Activated CD4-positive, alpha-beta T cell treated with anti-CD3 and anti-CD28 coated beads for 48 hours (primary cell): ENCODE data around the gene TOP2B.

Experiments used
- DNase-seq: peaks from one replicate; pipeline ENCODE4 v3.0.0-alpha.2; 2020

TOP2B gene, protein sequence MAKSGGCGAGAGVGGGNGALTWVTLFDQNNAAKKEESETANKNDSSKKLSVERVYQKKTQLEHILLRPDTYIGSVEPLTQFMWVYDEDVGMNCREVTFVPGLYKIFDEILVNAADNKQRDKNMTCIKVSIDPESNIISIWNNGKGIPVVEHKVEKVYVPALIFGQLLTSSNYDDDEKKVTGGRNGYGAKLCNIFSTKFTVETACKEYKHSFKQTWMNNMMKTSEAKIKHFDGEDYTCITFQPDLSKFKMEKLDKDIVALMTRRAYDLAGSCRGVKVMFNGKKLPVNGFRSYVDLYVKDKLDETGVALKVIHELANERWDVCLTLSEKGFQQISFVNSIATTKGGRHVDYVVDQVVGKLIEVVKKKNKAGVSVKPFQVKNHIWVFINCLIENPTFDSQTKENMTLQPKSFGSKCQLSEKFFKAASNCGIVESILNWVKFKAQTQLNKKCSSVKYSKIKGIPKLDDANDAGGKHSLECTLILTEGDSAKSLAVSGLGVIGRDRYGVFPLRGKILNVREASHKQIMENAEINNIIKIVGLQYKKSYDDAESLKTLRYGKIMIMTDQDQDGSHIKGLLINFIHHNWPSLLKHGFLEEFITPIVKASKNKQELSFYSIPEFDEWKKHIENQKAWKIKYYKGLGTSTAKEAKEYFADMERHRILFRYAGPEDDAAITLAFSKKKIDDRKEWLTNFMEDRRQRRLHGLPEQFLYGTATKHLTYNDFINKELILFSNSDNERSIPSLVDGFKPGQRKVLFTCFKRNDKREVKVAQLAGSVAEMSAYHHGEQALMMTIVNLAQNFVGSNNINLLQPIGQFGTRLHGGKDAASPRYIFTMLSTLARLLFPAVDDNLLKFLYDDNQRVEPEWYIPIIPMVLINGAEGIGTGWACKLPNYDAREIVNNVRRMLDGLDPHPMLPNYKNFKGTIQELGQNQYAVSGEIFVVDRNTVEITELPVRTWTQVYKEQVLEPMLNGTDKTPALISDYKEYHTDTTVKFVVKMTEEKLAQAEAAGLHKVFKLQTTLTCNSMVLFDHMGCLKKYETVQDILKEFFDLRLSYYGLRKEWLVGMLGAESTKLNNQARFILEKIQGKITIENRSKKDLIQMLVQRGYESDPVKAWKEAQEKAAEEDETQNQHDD (N-terminal part only)

DNA sequence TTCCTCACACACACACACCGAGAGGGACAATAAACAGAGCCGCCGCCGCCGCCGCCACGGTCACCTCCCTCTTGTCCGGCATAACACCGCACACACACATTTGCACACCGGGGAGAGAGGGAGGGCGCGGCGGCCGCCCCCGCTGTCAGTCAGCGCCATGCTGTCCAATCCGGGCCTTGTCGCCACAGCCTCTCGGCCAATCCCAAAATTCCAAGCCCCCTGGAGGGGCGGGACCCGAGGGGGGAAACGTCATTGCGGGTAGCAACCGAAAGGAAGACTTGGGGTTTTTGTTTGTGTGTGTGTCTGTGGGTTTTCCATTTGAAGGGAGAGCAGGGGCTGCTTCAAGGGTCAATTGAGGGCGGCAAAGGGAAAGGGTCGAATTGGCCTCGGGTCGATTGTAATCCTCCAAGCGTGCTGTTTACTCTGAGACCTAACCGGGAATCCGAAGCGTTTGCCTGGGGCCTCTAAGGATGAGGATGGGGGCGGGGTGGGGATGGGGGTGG is at the start of gene TOP2B:
Gene TOP2B, minus strand, starts transcription at position 96 of the 503 bp plus-strand sequence. CDS start 610 bp downstream, outside the sequence.
- peak; percentile 96 for DNase-seq

DNA sequence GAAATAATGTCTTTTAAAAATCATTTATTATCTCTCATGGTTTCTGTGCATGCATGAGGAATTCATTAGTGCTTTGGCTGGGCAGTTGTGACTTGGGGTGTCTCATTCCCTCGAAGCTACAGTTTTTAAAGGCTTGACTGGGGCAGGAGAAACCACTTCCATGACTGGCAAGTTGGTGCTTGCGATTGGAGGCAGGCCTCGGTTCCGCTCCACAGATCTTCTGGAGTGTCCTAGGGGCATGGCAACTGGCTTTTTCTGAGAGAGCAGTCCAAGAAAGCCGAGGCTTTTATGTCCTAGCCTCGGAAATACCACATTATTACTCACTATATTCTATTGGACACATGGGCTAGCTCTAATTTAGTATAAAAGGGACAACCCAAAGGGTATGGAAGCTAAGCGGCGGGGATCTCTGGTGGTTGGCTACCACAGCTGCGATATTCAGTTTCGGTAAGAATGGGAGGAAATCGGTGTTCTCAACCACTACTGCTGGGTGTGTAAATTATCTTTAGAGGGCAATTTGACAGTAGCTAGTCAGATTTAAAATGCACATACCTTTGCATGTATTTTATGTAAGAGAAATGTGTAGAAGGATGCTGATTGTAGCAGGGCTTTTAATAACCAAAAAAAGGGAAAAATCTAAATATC is 48.8 kb upstream of the TOP2B start:
- DNase-seq: no peak

- no peak for DNase-seq
Measured at GRCh38 chr3:25711090-25711489, 46.4 kb upstream of the TOP2B start.

DNA sequence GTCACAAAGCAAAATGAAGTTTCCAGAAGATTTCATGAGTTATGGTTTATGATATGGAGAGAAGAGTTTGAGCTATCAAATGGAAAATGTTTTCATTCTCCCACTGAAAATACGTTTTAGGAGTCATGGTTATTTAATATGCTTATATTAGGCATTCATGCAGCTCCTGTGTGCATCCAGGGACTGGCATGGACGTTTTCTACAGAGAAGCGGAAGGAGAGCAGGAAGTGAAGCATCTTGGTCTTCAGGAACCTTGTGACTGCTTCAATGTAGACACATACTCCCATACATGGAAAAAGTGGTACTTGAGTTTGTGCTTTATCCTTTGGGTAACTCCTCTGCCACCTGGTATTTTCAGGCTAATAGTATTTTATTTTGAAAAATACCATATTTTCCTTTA is 43.3 kb upstream of the TOP2B start:
- DNase-seq: no peak

GRCh38 chr3:25707268-25707926 is 42.7 kb upstream of the TOP2B start:
- no peak for DNase-seq

DNA sequence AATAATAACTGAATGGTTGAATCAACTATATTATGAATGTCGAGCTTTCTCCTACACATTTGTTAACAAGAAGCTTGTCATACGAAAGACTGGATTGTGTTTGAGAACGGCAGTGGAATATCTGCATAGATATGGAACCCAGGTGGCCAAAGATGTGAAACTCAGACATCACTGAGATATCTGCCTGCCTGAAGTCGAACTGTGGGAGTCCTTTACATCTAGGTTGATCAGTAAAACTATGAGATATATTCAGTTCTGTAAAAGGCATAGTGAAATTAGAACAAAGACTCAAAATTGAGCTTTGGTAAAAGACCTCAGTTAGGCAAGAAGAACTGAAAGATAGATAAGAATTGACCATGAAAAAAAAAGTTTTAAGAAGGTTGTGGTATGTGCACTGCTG is 41.5 kb upstream of the TOP2B start:
- DNase-seq: no peak

GRCh38 chr3:25697553-25697952 is 32.8 kb upstream of the TOP2B start:
- no peak for DNase-seq

GRCh38 chr3:25695731-25696420 is 31.2 kb upstream of the TOP2B start:
- DNase-seq: no peak

DNA sequence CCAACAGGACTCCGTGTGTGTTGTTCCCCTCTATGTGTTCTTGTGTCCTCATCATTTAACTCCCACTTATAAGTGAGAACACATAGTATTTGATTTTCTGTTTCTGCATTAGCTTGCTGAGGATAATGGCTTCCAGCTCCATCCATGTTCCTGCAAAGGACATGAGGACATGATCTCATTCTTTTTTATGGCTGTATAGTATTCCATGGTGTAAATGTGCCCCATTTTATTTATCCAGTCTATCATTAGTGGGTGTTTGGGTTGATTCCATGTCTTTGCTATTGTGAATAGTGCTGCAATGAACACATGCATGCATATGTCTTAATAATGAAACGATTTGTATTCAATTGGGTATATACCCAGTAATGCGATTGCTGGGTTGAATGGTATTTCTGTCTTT is 28.5 kb upstream of the TOP2B start:
- DNase-seq: no peak

- DNase-seq: no peak
Measured at GRCh38 chr3:25692341-25692740, 27.6 kb upstream of the TOP2B start.

GRCh38 chr3:25690768-25691533 is 26.2 kb upstream of the TOP2B start:
- no peak for DNase-seq

- DNase-seq: no peak
Measured at GRCh38 chr3:25689226-25689625, 24.5 kb upstream of the TOP2B start.

- no peak for DNase-seq
Measured at GRCh38 chr3:25687742-25688141, 23.0 kb upstream of the TOP2B start.

DNA sequence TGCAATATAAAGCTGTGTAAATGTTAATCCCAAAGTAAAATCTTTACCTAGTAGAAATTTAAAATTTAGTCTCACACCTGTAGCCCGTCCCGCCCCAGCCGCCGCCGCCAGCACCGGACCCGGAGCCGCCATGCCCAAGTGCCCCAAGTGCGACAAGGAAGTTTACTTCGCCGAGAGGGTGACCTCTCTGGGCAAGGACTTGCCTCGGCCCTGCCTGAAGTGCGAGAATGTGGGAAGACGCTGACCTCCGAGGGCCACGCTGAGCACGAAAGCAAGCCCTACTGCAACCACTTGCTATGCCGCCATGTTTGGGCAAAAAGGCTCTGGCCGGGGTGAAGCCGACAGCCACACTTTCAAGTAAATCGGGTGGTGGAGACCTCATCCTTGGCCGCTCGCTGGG is 22.1 kb upstream of the TOP2B start:
- DNase-seq: no peak

DNA sequence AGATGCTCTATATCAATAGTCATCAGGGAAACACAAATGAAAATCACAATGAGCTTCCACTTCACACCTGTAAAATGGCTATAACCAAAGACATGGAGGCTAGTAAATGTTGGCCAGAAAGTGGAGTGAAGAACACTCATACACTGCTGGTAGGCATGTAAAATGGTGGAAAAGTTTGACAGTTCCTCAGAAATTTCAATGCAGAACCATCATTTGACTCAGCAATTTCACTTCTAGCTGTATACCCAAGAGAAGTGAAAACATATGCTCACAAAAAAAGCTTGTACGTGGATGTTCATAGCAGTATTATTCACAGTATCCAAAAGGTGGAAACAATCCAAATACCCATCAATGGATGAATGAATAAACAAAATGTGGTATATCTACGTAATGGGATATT is 19.2 kb upstream of the TOP2B start:
- DNase-seq: no peak

DNA sequence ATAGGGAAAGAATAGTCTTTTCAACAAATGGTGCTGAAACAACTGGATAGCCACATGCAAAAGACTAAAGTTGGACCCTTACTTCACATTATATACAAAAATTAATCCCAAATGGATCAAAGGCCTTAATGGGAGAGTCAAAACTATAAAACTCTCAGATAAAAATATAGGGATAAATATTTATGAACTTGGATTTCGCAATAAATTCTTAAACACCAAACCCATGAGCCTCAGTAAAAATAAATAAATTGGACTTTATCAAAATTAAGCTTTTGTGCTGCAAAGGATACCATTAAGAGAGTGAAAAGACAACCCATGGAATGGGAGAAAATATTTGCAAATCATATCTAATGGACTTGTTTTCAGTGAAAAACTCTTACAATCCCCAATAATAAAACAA is 18.7 kb upstream of the TOP2B start:
- DNase-seq: no peak

GRCh38 chr3:25679642-25680302 is 15.1 kb upstream of the TOP2B start:
- no peak for DNase-seq

GRCh38 chr3:25679166-25679565 is 14.5 kb upstream of the TOP2B start:
- DNase-seq: no peak

DNA sequence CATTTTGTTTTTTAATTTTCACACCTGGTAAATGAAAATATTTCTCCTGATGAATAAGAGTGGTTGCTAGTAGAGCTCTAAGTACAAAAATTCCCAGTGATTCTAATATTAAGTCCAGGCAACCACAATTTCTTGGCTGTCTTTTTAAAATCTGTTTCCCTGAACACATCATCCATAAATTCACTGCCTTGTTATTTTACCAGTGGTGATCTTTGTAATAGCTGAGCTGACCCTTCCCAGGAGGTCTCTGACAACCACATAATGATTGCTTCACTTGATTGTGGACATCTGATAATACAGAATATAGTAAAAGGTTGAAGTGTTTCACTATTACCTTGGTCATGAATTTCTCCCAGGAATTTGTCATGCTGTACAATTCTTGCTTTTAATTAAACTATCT is 13.9 kb upstream of the TOP2B start:
- no peak for DNase-seq

DNA sequence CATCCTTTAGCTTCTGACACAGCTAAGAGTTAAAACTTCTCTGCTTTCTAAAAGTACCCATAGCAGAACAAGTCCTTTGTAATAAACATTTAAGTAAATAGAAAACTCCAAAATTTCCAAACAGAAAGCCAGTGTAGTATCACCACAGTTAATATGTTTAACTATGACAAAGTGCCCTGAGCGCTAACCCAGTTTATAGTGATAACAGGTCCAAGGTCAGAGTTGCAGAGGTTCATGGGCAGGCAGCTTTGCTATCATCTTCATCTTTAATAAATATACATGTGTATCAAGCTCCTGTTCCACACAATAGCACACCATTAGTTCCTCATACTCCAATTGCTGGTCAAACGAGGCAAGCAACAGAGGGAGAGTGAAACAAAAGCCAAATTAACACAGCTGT is 12.4 kb upstream of the TOP2B start:
- no peak for DNase-seq
